ENCODE measurements around the gene EEF2.
"Not testable (repeated sequence)": the region's sequence is repeated elsewhere in the genome, so short reads cannot be mapped to it uniquely, and the experiment has no call there.

EEF2 gene

GRCh38 chr19:3998667-3999412 is 13.6 kb upstream of the EEF2 start:
- H3K36me3 ChIP-seq; H3K27me3 ChIP-seq; H3K4me3 ChIP-seq (ENCODE audit: low read depth, low read length); DNase-seq; H3K4me1 ChIP-seq; H3K9me3 ChIP-seq: not testable (repeated sequence)

- Histone ChIP-seq H3K36me3 (no peaks in the 10 kb centered on the region), H3K27me3 (no peaks in the 10 kb centered on the region), H3K9me3 (no peaks in the 10 kb centered on the region), H3K4me3 (ENCODE audit: low read depth, low read length) (no peak overlapping the region), H3K4me1 (no peaks in the 10 kb centered on the region)
- no peak for TF ChIP-seq CTCF (IDR thresholded peaks at IDR 0.05; ENCODE audit: low read depth, low read length)
- DNase-seq = no peak
Observed at GRCh38 chr19:3995607-3996006, 10.3 kb upstream of the EEF2 start.

- H3K36me3 ChIP-seq = no peaks in the 10 kb centered on the region
- no peaks in the 10 kb centered on the region for H3K27me3 ChIP-seq
- peaks cover 6% of the 10 kb centered on the region; the same call in 1 of the 2 replicates for H3K4me1 ChIP-seq
- no peak overlapping the region for H3K4me3 ChIP-seq (ENCODE audit: low read depth, low read length)
- no peaks in the 10 kb centered on the region for H3K9me3 ChIP-seq
- DNase-seq = no peak
- TF ChIP-seq CTCF (IDR thresholded peaks at IDR 0.05; ENCODE audit: low read depth, low read length) = no peak
Observed at GRCh38 chr19:3990815-3991117, 5.5 kb upstream of the EEF2 start.

GRCh38 chr19:3987619-3988371 is 2.5 kb upstream of the EEF2 start:
- peak overlapping the region; percentile 100 for H3K4me3 ChIP-seq (ENCODE audit: low read depth, low read length)
- H3K36me3 ChIP-seq = peaks cover 24% of the 10 kb centered on the region
- peak; percentile 91 for DNase-seq
- peak; percentile 86 for TF ChIP-seq CTCF (IDR thresholded peaks at IDR 0.05; ENCODE audit: low read depth, low read length)
- H3K9me3 ChIP-seq = no peaks in the 10 kb centered on the region
- H3K4me1 ChIP-seq = peaks cover 12% of the 10 kb centered on the region
- no peaks in the 10 kb centered on the region for H3K27me3 ChIP-seq

- H3K36me3 ChIP-seq = peaks cover 37% of the 10 kb centered on the region
- peak; percentile 75 for DNase-seq
- H3K9me3 ChIP-seq = no peaks in the 10 kb centered on the region
- H3K27me3 ChIP-seq = no peaks in the 10 kb centered on the region
- peak; percentile 65 for TF ChIP-seq CTCF (IDR thresholded peaks at IDR 0.05; ENCODE audit: low read depth, low read length)
- H3K4me3 ChIP-seq (ENCODE audit: low read depth, low read length) = peak overlapping the region; percentile 100
- peaks cover 16% of the 10 kb centered on the region for H3K4me1 ChIP-seq
Observed at GRCh38 chr19:3986260-3987041, 1.2 kb upstream of the EEF2 start.

GRCh38 chr19:3985643-3986259 is 488 bp upstream of the EEF2 start:
- DNase-seq = no peak
- no peaks in the 10 kb centered on the region for H3K9me3 ChIP-seq
- peaks cover 20% of the 10 kb centered on the region for H3K4me1 ChIP-seq
- H3K4me3 ChIP-seq (ENCODE audit: low read depth, low read length) = peak overlapping the region; percentile 100
- peaks cover 44% of the 10 kb centered on the region for H3K36me3 ChIP-seq
- TF ChIP-seq CTCF (IDR thresholded peaks at IDR 0.05; ENCODE audit: low read depth, low read length) = no peak
- H3K27me3 ChIP-seq = no peaks in the 10 kb centered on the region

All from BE2C (cell line).